Lung (tissue), 12 donors: ENCODE results near the gene PHYKPL. TPM values are rescaled to one million over a fixed set of nuclear protein-coding genes. Genes with fewer than 3 reads are reported as not detected.
A peak's percentile ranks its signal among the peaks of the same experiment; 100 is the strongest.
"Not testable (repeated sequence)": the region's sequence is repeated elsewhere in the genome, so short reads cannot be mapped to it uniquely, and the experiment has no call there.

ENCODE experiments used
- ATAC-seq: fragments of 200-7000 bp; cut with Tn5 transposase; one replicate; pipeline ENCODE4 v1.9.1; 2020; ENCODE audit warnings: moderate number of reproducible peaks; ENCODE audit not compliant: insufficient read depth, low FRiP score
- DNase-seq, 3 donors: peaks; one replicate each; pipeline ENCODE4 v3.0.0-alpha.2; 2013 to 2017
- H3K27ac ChIP-seq, 2 donors: one replicate each; pipeline ENCODE4 v1.5.1; 2013; ENCODE audit warnings: mild to moderate bottlenecking in 2 of 2, moderate library complexity in 2 of 2, control low read depth in 1 of 2, inconsistent platforms in 1 of 2, low read depth in 1 of 2, low read length in 1 of 2
- H3K27me3 ChIP-seq, 3 donors: one replicate each; pipeline ENCODE4 v1.5.1; 2013; ENCODE audit warnings: low read length in 2 of 3; ENCODE audit not compliant: control insufficient read depth in 3 of 3, insufficient read depth in 3 of 3
- H3K36me3 ChIP-seq, 4 donors: one replicate each; pipeline ENCODE4 v1.5.1; 2013; ENCODE audit warnings: low read length in 4 of 4, mild to moderate bottlenecking in 1 of 4, moderate library complexity in 1 of 4; ENCODE audit not compliant: control insufficient read depth in 4 of 4, insufficient read depth in 4 of 4
- H3K4me1 ChIP-seq, 5 donors: one replicate each; pipeline ENCODE4 v1.5.1; 2013; ENCODE audit warnings: low read length in 5 of 5, mild to moderate bottlenecking in 2 of 5, moderate library complexity in 1 of 5; ENCODE audit not compliant: control insufficient read depth in 5 of 5, insufficient read depth in 5 of 5
- H3K4me3 ChIP-seq: one replicate; pipeline ENCODE4 v1.5.1; 2013; ENCODE audit warnings: mild to moderate bottlenecking, control low read depth, moderate library complexity
- H3K9ac ChIP-seq, 2 donors: one replicate each; pipeline ENCODE4 v1.5.1; 2013; ENCODE audit warnings: low read length in 2 of 2, control low read depth in 1 of 2; ENCODE audit not compliant: insufficient read depth in 1 of 2
- H3K9me3 ChIP-seq, 4 donors: one replicate each; pipeline ENCODE4 v1.5.1; 2013; ENCODE audit warnings: low read length in 3 of 4, mild to moderate bottlenecking in 1 of 4, moderate library complexity in 1 of 4; ENCODE audit not compliant: control insufficient read depth in 4 of 4, insufficient read depth in 3 of 4
- WGBS, 2 donors: extraction: QIAGEN DNeasy Blood & Tissue Kit; methylation state at CpG; one replicate each; pipeline ENCODE4 v1.1.7; 2013; 5-methylcytosine and 5-hydroxymethylcytosine counted together
- polyA plus RNA-seq, 2 donors: library from polyadenylated mRNA; stranded (reverse); fragments of 200-250 nt; gene quantifications; one replicate each; pipeline ENCODE4 v1.2.1, GENCODE V29; 2013
- total RNA-seq, 2 donors: library from RNA; depleted of rRNA in 1 of 2; stranded (reverse); fragments of >200 nt in 1 of 2; gene quantifications; one replicate each; pipeline ENCODE4 v1.2.1, GENCODE V29; 2014 to 2021
- TF ChIP-seq, protein P1 (sequence below): IDR thresholded peaks from 2 replicates; pipeline ENCODE4 v1.5.1; 2012; ENCODE audit warnings: mild to moderate bottlenecking; ENCODE audit errors: control extremely low read depth, extremely low read depth
- donor health status: control.
- donor health status: control.
- donor health status: Bipolar disorder and iron deficiency.
- donor health status: healthy.
- donor health status: DM: yes; HTN: yes; CAD: no.

PHYKPL gene
- total and polyA plus RNA-seq, 4 donors: 49.7 to 100 (median 75.8) TPM

DNA sequence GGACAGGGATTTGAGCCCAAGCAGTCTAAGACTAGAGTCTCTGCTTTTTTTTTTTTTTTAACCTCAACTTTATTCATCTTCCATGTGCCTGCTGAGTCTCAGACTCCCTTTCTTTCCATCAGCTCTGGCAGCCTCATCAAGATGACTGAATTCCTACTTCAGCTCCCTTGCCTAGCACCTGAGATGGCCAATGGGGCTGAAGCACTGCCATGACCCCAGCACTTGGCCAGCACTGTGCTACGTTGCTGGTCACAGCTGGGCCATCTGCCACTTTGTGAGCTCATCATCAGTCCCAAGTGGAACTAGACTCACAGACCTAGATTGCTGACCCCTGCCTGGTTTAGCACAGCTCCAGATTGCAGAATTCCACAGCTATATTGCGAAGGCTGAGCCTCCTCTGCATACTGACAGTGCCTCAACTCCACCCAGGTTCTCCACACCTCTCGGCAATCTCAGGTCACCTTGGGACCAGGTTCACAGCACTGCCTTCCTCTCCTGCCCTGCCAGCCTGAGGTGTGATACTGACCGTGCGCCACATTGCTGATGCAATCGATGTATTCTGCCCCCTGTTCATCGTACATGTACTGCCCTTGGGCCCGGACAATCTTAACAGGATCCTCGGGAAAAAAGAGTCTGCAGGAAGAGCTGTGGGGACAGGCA is 1.6 kb downstream of the PHYKPL start:
- H3K27me3 ChIP-seq: no peaks in the 10 kb centered on the region
- H3K9me3 ChIP-seq: peaks cover 0 to 6% (median 0%) of the 10 kb centered on the region in 4 donors
- peaks cover 8 to 38% (median 29%) of the 10 kb centered on the region in 4 donors for H3K36me3 ChIP-seq
- peak overlapping the region; percentile 25 to 66 for H3K9ac ChIP-seq
- DNase-seq (no peak), ATAC-seq (no peak)
- no peak overlapping the region for H3K27ac ChIP-seq
- H3K4me3 ChIP-seq: no peak overlapping the region
- 70 to 72% methylated on average over 9 of the region's 9 CpGs for WGBS, 2 donors
- peaks cover 0 to 20% (median 13%) of the 10 kb centered on the region in 5 donors for H3K4me1 ChIP-seq
- TF ChIP-seq, protein P1, sequence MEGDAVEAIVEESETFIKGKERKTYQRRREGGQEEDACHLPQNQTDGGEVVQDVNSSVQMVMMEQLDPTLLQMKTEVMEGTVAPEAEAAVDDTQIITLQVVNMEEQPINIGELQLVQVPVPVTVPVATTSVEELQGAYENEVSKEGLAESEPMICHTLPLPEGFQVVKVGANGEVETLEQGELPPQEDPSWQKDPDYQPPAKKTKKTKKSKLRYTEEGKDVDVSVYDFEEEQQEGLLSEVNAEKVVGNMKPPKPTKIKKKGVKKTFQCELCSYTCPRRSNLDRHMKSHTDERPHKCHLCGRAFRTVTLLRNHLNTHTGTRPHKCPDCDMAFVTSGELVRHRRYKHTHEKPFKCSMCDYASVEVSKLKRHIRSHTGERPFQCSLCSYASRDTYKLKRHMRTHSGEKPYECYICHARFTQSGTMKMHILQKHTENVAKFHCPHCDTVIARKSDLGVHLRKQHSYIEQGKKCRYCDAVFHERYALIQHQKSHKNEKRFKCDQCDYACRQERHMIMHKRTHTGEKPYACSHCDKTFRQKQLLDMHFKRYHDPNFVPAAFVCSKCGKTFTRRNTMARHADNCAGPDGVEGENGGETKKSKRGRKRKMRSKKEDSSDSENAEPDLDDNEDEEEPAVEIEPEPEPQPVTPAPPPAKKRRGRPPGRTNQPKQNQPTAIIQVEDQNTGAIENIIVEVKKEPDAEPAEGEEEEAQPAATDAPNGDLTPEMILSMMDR: no peak

DNA sequence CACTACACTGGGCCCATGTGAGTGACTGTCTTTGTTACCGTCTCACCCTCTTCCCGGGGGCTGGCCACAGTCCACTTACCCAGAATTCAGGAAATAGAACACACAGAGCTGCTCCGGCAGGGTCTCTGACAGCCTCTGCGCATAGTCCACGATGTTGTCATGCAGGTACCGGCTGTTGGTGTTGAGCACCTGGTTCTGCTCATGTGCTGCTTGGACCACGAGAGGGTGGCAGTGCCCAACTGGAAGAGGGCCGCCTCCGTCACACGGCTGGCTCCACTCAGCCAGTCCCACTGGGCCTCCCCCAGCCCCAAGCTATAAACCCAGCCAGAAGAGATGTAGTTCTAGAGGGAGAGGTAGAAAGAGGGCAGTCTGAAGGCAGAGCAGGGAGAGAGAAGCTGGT is 2.7 kb downstream of the PHYKPL start:
- no peak for DNase-seq
- peaks cover 0 to 6% (median 0%) of the 10 kb centered on the region in 4 donors for H3K9me3 ChIP-seq

DNA sequence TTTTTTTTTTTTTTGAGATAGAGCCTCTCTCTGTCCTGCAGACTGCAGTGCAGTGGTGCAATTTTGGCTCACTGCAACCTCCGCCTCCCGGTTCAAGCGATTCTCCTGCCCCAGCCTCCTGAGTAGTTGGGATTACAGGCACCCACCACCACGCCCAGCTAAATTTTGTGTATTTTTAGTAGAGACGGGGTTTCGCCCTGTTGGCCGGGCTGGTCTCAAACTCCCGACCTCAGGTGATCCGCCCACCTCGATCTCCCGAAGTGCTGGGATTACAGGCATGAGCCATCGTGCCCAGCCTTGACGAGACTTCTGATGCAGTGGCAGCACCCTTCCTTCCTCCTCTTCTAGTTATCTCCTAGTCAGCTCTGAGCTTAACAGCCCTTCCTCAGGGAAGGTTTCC is 3.5 kb downstream of the PHYKPL start:
- H3K9me3 ChIP-seq, H3K9ac ChIP-seq, ATAC-seq, H3K27ac ChIP-seq, DNase-seq, H3K4me3 ChIP-seq, H3K27me3 ChIP-seq: not testable (repeated sequence)
- 95 to 96% methylated on average over 13 of the region's 13 CpGs for WGBS, 2 donors
- Histone ChIP-seq H3K4me1 (peaks cover 0 to 18% (median 14%) of the 10 kb centered on the region in 5 donors), H3K36me3 (peaks cover 8 to 42% (median 31%) of the 10 kb centered on the region in 4 donors)

More for the DNA sequence above, 2.7 kb downstream of the PHYKPL start:
- WGBS, 2 donors: 90 to 94% methylated on average over 10 of the region's 10 CpGs
- H3K9ac ChIP-seq: no peak overlapping the region
- H3K4me1 ChIP-seq: peaks cover 0 to 20% (median 13%) of the 10 kb centered on the region in 5 donors
- no peak for ATAC-seq
- no peak overlapping the region for H3K4me3 ChIP-seq
- H3K36me3 ChIP-seq: peaks cover 8 to 42% (median 31%) of the 10 kb centered on the region in 4 donors
- H3K27me3 ChIP-seq: no peaks in the 10 kb centered on the region
- TF ChIP-seq, protein P1: no peak
- no peak overlapping the region for H3K27ac ChIP-seq

DNA sequence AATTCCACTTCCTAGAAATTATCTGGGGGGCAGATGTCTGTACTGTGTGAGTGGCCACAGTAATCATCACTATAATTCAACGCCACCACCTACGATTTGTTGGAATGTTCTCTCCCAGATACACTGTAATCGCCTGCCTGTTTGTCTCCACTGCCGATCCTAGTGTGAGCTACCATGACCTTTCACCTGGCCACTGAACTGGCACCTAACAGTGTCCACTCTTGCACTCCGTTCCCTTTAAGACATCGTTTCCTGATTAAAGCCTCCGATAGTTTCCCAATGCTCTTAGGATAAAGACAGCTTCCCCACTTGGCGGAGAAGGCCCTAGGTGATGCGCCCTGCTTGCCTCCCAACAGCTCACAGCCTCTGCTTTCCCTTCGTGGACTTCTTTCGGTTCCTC is 4.0 kb downstream of the PHYKPL start:
- TF ChIP-seq, protein P1: no peak
- Histone ChIP-seq H3K27me3 (no peaks in the 10 kb centered on the region), H3K4me3 (no peak overlapping the region), H3K9me3 (peaks cover 0 to 6% (median 0%) of the 10 kb centered on the region in 4 donors), H3K27ac (no peak overlapping the region), H3K4me1 (peaks cover 0 to 20% (median 17%) of the 10 kb centered on the region in 5 donors), H3K9ac (no peak overlapping the region), H3K36me3 (peaks cover 8 to 42% (median 31%) of the 10 kb centered on the region in 4 donors)
- ATAC-seq: no peak
- WGBS, 2 donors: 88 to 94% methylated on average over 11 of the region's 11 CpGs
- no peak for DNase-seq
